GM19467 (cell line): Measurements from ENCODE around the gene DFFA.
A peak's percentile ranks its signal among the peaks of the same experiment; 100 is the strongest.
"Not testable (repeated sequence)": the region's sequence is repeated elsewhere in the genome, so short reads cannot be mapped to it uniquely, and the experiment has no call there.

Source experiments
- ATAC-seq: cut with Tn5 transposase; IDR thresholded peaks from one replicate; pipeline ENCODE4 v1.9.1; 2021; ENCODE audit warnings: mild to moderate bottlenecking, moderate library complexity; ENCODE audit not compliant: unreplicated experiment

The DFFA gene

DNA sequence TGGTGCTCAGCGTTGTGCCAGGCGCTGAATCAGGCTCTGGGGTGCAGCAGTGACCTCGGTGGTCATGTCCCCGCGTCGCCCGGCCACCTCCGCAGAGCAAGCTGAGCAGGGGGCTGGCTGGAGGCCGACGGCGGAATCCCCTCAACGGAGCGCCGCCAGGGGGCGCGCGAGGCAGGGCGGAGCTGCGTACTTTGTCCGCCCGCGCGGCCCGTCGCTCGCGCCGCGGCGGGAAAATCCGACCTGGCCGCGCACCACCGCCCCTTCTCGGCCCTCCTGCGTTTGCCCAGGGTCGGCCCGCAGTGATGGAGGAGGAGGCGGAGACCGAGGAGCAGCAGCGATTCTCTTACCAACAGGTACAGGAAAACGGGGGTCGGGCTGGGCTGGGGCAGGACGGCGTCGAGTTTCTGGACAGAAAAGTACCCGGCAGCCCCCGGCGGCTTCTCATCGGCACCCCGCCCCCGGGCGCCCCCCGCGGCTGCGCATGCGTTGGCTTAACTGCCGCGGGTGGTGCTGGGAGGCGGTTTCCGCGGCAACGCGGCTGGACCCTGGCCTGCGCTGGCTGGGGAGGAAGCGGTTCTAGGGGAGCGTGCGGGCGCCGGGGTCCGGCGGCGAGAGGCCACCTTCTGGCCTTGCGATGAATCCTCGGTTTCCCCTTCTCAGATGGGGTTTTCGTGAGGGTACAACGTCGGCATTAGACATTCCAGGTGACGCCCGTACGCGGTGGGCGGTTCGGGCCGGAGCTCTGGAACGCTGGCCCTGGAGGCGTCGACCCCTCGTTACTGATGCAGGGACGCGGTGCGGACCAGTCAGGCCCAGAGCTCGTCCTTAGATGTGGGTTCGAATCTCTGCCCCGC lies 41.9 kb downstream of the DFFA start, which contains the start of gene CENPS:
TSS of gene CENPS (plus strand) at position 218 of the 854 bp plus-strand sequence. CDS start at position 303, 85 bp downstream.
- ATAC-seq: peak; percentile 68

DNA sequence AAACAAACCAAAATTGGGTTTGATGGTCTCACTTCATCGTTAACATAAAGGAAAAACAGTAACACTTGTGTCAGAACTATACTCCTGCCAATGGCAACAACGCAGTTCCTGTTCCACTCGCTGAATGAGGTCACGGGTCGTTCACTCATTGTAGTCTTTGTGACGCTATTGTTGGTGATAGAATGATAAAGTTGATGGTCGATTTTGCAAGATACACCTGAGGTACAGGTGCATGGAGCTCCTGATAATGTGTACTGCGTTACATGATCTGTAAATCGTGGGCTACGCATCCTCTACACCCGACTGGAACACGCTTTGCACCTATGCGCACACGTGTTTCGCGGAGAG lies 42.5 kb downstream of the DFFA start:
- peak; percentile 4 for ATAC-seq

- ATAC-seq: no peak
These were observed 43.3 kb downstream of the DFFA start for GRCh38 chr1:10428984-10429383.

DNA sequence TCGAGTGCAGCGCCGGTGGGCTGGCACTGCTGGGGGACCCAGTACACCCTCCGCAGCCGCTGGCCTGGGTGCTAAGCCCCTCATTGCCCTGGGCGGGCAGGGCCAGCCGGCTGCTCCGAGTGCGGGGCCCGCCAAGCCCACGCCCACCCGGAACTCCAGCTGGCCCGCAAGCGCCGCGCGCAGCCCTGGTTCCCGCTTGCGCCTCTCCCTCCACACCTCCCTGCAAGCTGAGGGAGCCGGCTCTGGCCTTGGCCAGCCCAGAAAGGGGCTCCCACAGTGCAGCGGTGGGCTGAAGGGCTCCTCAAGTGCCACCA lies 45.8 kb downstream of the DFFA start:
- ATAC-seq: not testable (repeated sequence)

DNA sequence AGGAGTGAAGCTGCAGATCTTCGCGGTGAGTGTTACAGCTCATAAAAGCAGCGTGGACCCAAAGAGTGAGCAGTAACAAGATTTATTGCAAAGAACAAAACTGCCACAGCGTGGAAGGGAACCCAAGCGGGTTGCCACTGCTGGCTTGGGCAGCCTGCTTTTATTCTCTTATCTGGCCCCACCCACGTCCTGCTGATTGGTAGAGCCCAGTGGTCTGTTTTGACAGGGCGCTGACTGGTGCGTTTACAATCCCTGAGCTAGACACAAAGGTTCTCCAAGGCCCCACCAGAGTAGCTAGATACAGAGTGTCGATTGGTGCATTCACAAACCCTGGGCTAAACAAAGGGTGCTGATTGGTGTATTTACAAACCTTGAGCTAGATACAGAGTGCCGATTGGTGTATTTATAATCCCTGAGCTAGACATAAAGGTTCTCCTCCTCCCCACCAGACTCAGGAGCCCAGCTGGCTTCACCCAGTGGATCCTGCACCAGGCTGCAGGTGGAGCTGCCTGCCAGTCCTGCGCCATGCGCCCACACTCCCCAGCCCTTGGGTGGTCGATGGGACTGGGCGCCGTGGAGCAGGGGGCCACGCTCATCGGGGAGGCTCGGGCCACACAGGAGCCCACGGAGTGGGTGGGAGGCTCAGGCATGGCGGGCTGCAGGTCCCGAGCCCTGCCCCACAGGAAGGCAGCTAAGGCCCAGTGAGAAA lies 46.3 kb downstream of the DFFA start:
- ATAC-seq: not testable (repeated sequence)

DNA sequence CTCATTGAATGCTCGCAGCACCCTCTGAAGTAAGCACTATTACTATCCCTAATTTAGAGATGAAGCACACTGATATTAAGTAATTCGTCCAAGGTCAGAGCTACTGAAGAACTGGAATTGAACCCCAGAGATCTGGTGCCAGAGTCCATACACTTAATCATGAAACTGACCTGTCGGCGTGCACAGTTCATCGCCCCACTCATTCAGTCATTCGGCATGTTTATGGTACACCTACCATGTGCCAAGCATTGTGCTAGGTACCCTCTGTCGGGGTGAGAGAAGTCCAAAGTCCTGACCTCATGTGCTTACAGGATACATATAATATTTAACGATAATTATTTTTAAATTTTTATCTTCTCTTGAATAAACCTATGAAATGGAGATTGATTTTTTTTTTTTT lies 47.7 kb downstream of the DFFA start:
- no peak for ATAC-seq

DNA sequence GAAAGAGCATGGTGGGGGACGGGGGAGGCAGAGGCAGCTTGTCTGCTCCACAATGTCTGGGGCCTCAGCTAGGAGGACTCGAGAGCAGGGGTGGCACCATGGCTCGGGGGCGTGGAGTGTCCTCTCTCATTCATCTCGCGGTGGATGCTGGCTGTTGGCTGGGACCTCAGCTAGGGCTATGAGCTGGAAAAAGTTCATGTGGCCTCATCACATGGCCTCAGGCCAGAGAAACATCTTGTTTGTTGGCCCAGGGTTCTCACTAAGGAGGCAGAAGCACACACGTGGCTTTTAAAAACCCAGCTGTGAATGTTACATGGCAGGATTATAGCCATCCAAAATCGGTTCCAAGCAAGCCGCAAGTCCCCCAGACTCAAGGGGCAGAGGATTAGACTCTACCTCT lies 48.3 kb downstream of the DFFA start:
- ATAC-seq: no peak

DNA sequence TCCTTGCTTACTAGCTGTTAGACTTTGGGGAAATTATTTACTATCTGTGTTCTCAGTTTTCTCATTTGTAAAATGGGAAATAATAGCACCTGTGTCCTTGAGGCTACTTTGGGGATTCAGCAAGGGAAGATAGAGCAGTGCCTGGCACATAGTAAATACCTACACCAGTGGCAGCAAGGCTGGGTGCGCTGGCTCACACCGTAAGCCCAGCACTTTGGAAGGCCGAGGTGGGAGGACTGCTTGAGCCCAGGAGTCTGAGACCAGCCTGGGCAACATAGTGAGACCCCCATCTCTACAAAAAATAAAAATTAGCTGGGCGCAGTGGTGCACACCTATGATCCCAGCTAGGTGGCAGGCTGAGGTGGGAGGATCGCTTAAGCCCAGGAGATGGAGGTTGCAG lies 50.7 kb downstream of the DFFA start:
- ATAC-seq: no peak

DNA sequence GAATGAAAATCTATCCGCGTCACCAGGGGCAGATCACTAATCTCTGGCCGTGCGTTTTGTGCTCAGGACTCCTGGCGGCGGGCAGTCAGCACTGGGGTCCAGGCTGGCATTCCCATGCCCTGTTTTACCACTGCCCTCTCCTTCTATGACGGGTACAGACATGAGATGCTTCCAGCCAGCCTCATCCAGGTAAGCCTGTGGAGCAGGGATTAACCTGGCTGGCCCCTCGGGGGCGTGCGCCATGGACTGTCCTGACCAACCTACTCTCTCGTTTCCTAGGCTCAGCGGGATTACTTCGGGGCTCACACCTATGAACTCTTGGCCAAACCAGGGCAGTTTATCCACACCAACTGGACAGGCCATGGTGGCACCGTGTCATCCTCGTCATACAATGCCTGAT lies 53.0 kb downstream of the DFFA start:
- no peak for ATAC-seq

DNA sequence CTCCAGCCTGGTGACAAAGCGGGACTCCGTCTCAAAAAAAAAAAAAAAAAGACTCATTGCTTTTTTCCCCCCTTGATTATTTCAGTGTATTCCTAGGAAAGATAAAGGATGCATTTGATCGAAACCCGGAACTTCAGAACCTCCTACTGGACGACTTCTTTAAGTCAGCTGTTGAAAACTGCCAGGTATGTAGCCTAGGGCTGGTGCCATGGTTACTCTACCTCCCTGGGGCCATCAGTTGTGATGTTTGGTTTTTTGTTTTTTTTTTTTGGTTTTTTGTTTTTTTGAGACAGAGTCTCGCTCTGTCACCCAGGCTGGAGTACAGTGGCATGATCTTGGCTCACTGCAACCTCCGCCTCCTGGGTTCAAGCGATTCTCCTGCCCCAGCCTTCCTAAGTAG lies 53.6 kb downstream of the DFFA start:
- not testable (repeated sequence) for ATAC-seq

- ATAC-seq: not testable (repeated sequence)
These were observed 56.4 kb downstream of the DFFA start for GRCh38 chr1:10415967-10416366.

DNA sequence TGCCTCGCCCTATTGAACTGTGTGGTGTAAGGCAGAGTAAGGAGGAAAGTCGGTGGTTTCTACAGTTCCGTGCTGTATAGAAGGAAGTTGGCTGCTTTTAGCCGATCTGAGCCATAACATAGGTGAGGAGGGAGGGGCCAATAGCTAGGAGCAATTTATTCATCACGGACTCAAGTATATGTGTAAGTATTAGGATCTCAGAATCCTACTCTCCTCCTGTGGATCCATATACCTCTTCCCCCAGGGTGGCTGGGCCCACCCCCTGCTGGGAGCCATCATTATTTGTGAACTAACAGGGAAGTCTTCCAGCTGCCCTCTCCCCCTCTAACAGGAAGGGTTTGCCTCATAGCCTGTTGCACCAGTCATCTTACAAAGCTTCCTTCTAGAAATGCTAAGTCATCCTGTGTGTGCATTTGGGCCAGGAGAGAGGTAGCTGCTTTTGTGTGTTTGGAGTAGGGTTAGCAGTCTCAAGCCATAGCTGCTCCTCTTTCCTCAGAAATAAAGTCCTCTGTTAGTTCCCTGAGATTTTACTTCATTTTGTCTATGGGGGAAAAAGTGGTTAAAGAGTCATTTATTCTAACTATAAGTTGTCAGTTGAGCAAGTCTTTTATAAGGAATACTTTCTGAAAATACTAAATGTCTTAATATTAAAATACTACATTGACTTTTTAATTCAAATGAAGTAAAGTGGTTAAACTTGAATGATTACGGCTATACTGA lies 57.0 kb downstream of the DFFA start:
- no peak for ATAC-seq

- ATAC-seq: no peak
These were observed 65.1 kb downstream of the DFFA start for GRCh38 chr1:10407201-10407600.
